ENCODE measurements around the gene SLC25A31.
A peak's percentile ranks its signal among the peaks of the same experiment; 100 is the strongest.

SLC25A31 gene

DNA sequence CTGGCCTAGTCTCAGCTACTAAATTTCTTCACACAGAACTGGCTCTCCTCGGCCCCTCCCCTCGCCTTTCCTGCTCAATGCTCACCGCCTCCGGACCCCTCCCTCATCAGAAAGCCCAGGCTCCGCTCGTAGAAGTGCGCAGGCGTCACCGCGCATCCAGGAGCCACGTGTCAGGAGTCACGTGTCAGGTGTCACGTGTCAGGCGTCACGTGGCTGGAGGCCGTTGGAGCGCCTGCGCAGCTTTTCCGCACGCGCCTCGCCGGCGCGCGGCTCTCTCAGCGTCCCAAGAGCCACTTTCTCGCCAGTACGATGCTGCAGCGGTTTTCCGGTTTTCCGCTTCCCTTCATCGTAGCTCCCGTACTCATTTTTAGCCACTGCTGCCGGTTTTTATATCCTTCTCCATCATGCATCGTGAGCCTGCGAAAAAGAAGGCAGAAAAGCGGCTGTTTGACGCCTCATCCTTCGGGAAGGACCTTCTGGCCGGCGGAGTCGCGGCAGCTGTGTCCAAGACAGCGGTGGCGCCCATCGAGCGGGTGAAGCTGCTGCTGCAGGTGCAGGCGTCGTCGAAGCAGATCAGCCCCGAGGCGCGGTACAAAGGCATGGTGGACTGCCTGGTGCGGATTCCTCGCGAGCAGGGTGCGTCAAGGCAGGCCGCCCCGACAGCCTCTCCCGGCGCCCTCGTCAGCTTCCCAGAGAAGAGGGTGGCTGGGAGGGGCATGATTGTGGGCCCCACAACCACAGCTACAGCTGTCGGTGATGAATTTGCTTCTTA is at the start of gene SLC25A31:
Gene SLC25A31, plus strand, starts transcription at position 259 of the 772 bp plus-strand sequence. Its CDS starts 146 bp downstream, at position 405.
- Histone ChIP-seq H3K27ac (ENCODE audit: poor library complexity, severe bottlenecking) (no peak within 1 kb of the TSS), H3K9me3 (ENCODE audit: severe bottlenecking) (no peaks in the 10 kb centered on the region), H3K4me3 (ENCODE audit: severe bottlenecking) (no peak within 1 kb of the TSS), H3K4me1 (ENCODE audit: insufficient read depth, poor library complexity, severe bottlenecking) (no peaks in the 10 kb centered on the region), H3K36me3 (ENCODE audit: low read depth) (no peaks in the 10 kb centered on the region), H3K27me3 (ENCODE audit: insufficient read depth, poor library complexity, severe bottlenecking) (no peaks in the 10 kb centered on the region)
- ATAC-seq (ENCODE audit: low read depth) = no peak
- TF ChIP-seq, protein P1, sequence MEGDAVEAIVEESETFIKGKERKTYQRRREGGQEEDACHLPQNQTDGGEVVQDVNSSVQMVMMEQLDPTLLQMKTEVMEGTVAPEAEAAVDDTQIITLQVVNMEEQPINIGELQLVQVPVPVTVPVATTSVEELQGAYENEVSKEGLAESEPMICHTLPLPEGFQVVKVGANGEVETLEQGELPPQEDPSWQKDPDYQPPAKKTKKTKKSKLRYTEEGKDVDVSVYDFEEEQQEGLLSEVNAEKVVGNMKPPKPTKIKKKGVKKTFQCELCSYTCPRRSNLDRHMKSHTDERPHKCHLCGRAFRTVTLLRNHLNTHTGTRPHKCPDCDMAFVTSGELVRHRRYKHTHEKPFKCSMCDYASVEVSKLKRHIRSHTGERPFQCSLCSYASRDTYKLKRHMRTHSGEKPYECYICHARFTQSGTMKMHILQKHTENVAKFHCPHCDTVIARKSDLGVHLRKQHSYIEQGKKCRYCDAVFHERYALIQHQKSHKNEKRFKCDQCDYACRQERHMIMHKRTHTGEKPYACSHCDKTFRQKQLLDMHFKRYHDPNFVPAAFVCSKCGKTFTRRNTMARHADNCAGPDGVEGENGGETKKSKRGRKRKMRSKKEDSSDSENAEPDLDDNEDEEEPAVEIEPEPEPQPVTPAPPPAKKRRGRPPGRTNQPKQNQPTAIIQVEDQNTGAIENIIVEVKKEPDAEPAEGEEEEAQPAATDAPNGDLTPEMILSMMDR (IDR thresholded peaks at IDR 0.05; ENCODE audit: poor library complexity, severe bottlenecking) = no peak
- peak; percentile 55 for DNase-seq (ENCODE audit: low spot score)

GRCh38 chr4:127685292-127685691 is 44.9 kb upstream of the SLC25A31 start:
- Histone ChIP-seq H3K36me3 (ENCODE audit: low read depth) (peaks cover 6% of the 10 kb centered on the region; the same call in 1 of the 2 replicates), H3K4me3 (ENCODE audit: severe bottlenecking) (no peak overlapping the region), H3K4me1 (ENCODE audit: insufficient read depth, poor library complexity, severe bottlenecking) (peaks cover 24% of the 10 kb centered on the region), H3K27ac (ENCODE audit: poor library complexity, severe bottlenecking) (no peak overlapping the region), H3K9me3 (ENCODE audit: severe bottlenecking) (no peaks in the 10 kb centered on the region), H3K27me3 (ENCODE audit: insufficient read depth, poor library complexity, severe bottlenecking) (no peaks in the 10 kb centered on the region)
- no peak for DNase-seq (ENCODE audit: low spot score)
- peak; percentile 65 for ATAC-seq (ENCODE audit: low read depth)
- TF ChIP-seq, protein P1 (IDR thresholded peaks at IDR 0.05; ENCODE audit: poor library complexity, severe bottlenecking) = no peak

DNA sequence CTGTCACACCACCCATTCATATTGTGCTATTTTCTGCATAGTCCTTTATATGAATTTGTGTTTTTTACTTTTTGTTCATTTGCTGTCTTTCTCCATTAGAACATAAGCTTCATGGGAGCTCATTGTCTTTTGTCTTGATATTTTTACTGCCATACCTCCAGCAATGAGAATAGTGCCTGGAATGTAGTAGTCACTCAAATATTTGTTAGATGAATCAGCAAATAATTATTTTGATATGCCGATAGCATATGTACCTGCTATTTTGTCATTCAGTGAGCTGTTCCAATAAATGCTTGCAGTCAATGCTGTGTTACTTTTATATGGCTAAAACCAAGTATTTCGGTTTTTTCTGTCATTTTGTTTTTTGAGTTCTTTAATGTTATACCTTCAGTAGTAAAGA is 43.5 kb upstream of the SLC25A31 start:
- TF ChIP-seq, protein P1 (IDR thresholded peaks at IDR 0.05; ENCODE audit: poor library complexity, severe bottlenecking) = no peak
- Histone ChIP-seq H3K9me3 (ENCODE audit: severe bottlenecking) (no peaks in the 10 kb centered on the region), H3K4me1 (ENCODE audit: insufficient read depth, poor library complexity, severe bottlenecking) (peaks cover 24% of the 10 kb centered on the region), H3K27me3 (ENCODE audit: insufficient read depth, poor library complexity, severe bottlenecking) (no peaks in the 10 kb centered on the region), H3K4me3 (ENCODE audit: severe bottlenecking) (no peak overlapping the region), H3K27ac (ENCODE audit: poor library complexity, severe bottlenecking) (peak overlapping the region; percentile 27), H3K36me3 (ENCODE audit: low read depth) (peaks cover 6% of the 10 kb centered on the region; the same call in 1 of the 2 replicates)
- ATAC-seq (ENCODE audit: low read depth) (peak; percentile 92), DNase-seq (ENCODE audit: low spot score) (no peak)

- Histone ChIP-seq H3K4me1 (ENCODE audit: insufficient read depth, poor library complexity, severe bottlenecking) (peaks cover 24% of the 10 kb centered on the region), H3K9me3 (ENCODE audit: severe bottlenecking) (no peaks in the 10 kb centered on the region), H3K27ac (ENCODE audit: poor library complexity, severe bottlenecking) (no peak overlapping the region), H3K27me3 (ENCODE audit: insufficient read depth, poor library complexity, severe bottlenecking) (no peaks in the 10 kb centered on the region), H3K4me3 (ENCODE audit: severe bottlenecking) (no peak overlapping the region), H3K36me3 (ENCODE audit: low read depth) (peaks cover 6% of the 10 kb centered on the region; the same call in 1 of the 2 replicates)
- TF ChIP-seq, protein P1 (IDR thresholded peaks at IDR 0.05; ENCODE audit: poor library complexity, severe bottlenecking) = no peak
- ATAC-seq (ENCODE audit: low read depth) (no peak), DNase-seq (ENCODE audit: low spot score) (no peak)
Observed at GRCh38 chr4:127687580-127687979, 42.6 kb upstream of the SLC25A31 start.

DNA sequence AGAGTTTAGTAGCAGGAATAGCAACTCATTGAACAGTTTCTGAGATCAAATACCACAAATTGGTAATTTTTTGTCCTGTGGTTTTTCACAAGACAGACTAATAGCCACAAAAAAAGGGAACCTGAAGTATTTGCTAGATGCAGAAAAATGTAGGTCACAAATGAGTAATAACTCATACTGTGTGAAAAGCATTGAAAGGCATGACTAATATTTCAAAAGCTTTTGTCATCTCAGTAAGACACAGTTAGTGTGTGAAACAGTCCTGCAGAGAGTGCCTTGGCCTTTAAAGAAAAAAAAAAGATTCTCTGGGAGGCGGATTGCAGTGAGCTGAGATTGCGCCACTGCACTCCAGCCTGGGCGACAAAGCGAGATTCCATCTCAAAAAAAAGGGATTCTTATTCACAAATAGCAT is 31.4 kb upstream of the SLC25A31 start:
- Histone ChIP-seq H3K27me3 (ENCODE audit: insufficient read depth, poor library complexity, severe bottlenecking) (no peaks in the 10 kb centered on the region), H3K27ac (ENCODE audit: poor library complexity, severe bottlenecking) (peak overlapping the region; percentile 16), H3K9me3 (ENCODE audit: severe bottlenecking) (peaks cover 3% of the 10 kb centered on the region), H3K4me1 (ENCODE audit: insufficient read depth, poor library complexity, severe bottlenecking) (peaks cover 11% of the 10 kb centered on the region), H3K36me3 (ENCODE audit: low read depth) (no peaks in the 10 kb centered on the region), H3K4me3 (ENCODE audit: severe bottlenecking) (no peak overlapping the region)
- TF ChIP-seq, protein P1 (IDR thresholded peaks at IDR 0.05; ENCODE audit: poor library complexity, severe bottlenecking) = no peak
- DNase-seq (ENCODE audit: low spot score) = no peak
- peak; percentile 100 for ATAC-seq (ENCODE audit: low read depth)
